OCI-LY7 (cell line): ENCODE measurements around the gene BOD1. TPM values are rescaled to one million over a fixed set of nuclear protein-coding genes. Genes with fewer than 3 reads are reported as not detected.

Source experiments
- BruUV-seq: library from RNA; stranded (reverse); fragments of 400-500 nt; replicated peaks from 2 replicates; lab custom pipeline; 2021; lab: Mats Ljungman, UMichigan
- CTCF ChIA-PET: fragments of 300-600 bp; sonication (Branson Sonifier 250); formaldehyde crosslinking; loops from one replicate; lab custom pipeline; 2022; ENCODE audit warnings: antibody characterized with exemption; ENCODE audit not compliant: unreplicated experiment; lab: Charles Lee
- POLR2A ChIA-PET: fragments of 300-600 bp; sonication (Branson Sonifier 250); formaldehyde crosslinking; loops from one replicate; lab custom pipeline; 2022; ENCODE audit warnings: antibody characterized with exemption; lab: Charles Lee
- DNase-seq: peaks from one replicate; pipeline ENCODE4 v3.0.0-alpha.2; 2015; ENCODE audit warnings: low spot score
- H2AFZ ChIP-seq: fragments of 200-600 bp; sonication (generic), shearing (Covaris generic); 2 replicates; pipeline ENCODE4 v1.6.1; 2014; ENCODE audit warnings: mild to moderate bottlenecking, antibody characterized with exemption, low read length, moderate library complexity
- H3K27ac ChIP-seq: fragments of 200-600 bp; sonication (generic); 2 replicates; pipeline ENCODE4 v1.5.1; 2014; ENCODE audit warnings: mixed run types, low read depth, mild to moderate bottlenecking, moderate library complexity, low read length, inconsistent platforms; ENCODE audit not compliant: poor library complexity, severe bottlenecking
- H3K36me3 ChIP-seq: fragments of 200-600 bp; sonication (generic); 2 replicates; pipeline ENCODE4 v1.6.1; 2014; ENCODE audit warnings: mild to moderate bottlenecking, antibody characterized with exemption, low read length, moderate library complexity, mixed read lengths; ENCODE audit not compliant: insufficient read depth
- H3K4me1 ChIP-seq: fragments of 200-600 bp; sonication (generic); 2 replicates; pipeline ENCODE4 v1.5.1; 2014; ENCODE audit warnings: mild to moderate bottlenecking, low read length; ENCODE audit not compliant: insufficient read depth, poor library complexity, severe bottlenecking
- H3K4me2 ChIP-seq: fragments of 200-600 bp; sonication (generic); 2 replicates; pipeline ENCODE4 v1.6.1; 2014; ENCODE audit warnings: mild to moderate bottlenecking, low read length
- H3K4me3 ChIP-seq: fragments of 200-600 bp; sonication (generic); 2 replicates; pipeline ENCODE4 v1.5.1; 2014; ENCODE audit warnings: mild to moderate bottlenecking, low read depth, low read length; ENCODE audit not compliant: poor library complexity, severe bottlenecking
- H3K79me2 ChIP-seq: fragments of 200-600 bp; sonication (generic); 2 replicates; pipeline ENCODE4 v1.6.1; 2016; ENCODE audit warnings: low read depth, mild to moderate bottlenecking, low read length, moderate library complexity, mixed read lengths; ENCODE audit not compliant: insufficient read depth
- H3K9me2 ChIP-seq: fragments of 200-600 bp; sonication (generic); 2 replicates; pipeline ENCODE4 v1.6.1; 2016; ENCODE audit warnings: mild to moderate bottlenecking, low read length, mixed read lengths; ENCODE audit not compliant: insufficient read depth
- H3K9me3 ChIP-seq: fragments of 200-600 bp; sonication (generic); 2 replicates; pipeline ENCODE4 v1.6.1; 2014; ENCODE audit warnings: mild to moderate bottlenecking, mixed run types, low read length, mixed read lengths
- H4K20me1 ChIP-seq: fragments of 200-600 bp; sonication (generic); 2 replicates; pipeline ENCODE4 v1.6.1; 2014; ENCODE audit warnings: mild to moderate bottlenecking, antibody characterized with exemption, low read length, moderate library complexity, mixed read lengths; ENCODE audit not compliant: insufficient read depth
- EZH2phosphoT487 ChIP-seq: fragments of 200-600 bp; sonication (generic); IDR thresholded peaks from 2 replicates; pipeline ENCODE4 v1.6.1; 2018; ENCODE audit warnings: low read depth, borderline replicate concordance, mild to moderate bottlenecking, mixed run types, antibody characterized with exemption, low read length, moderate library complexity, mixed read lengths
- intact Hi-C: fragments of 100-400 bp; cut with micrococcal nuclease; formaldehyde crosslinking; loops from one replicate; pipeline ENCODE4 v1.10.0; 2022; ENCODE audit not compliant: unreplicated experiment
- total RNA-seq, 2 experiments: library from RNA; depleted of rRNA in 1 of 2; stranded (reverse); fragments of >200 nt in 1 of 2; shearing (Covaris generic) in 1 of 2; gene quantifications; 2 replicates each; pipeline ENCODE4 v1.2.3, GENCODE V29; 2014 to 2022
- TF ChIP-seq, protein P1 (sequence below): fragments of 200-600 bp; sonication (generic); conservative IDR thresholded peaks from 2 replicates; pipeline ENCODE4 v1.5.1; 2014; ENCODE audit warnings: mild to moderate bottlenecking, antibody characterized with exemption, low read length, moderate library complexity, mixed read lengths

The BOD1 gene
- total RNA-seq, 2 experiments from 2014 or later, result 38.8 to 54.3 TPM

DNA sequence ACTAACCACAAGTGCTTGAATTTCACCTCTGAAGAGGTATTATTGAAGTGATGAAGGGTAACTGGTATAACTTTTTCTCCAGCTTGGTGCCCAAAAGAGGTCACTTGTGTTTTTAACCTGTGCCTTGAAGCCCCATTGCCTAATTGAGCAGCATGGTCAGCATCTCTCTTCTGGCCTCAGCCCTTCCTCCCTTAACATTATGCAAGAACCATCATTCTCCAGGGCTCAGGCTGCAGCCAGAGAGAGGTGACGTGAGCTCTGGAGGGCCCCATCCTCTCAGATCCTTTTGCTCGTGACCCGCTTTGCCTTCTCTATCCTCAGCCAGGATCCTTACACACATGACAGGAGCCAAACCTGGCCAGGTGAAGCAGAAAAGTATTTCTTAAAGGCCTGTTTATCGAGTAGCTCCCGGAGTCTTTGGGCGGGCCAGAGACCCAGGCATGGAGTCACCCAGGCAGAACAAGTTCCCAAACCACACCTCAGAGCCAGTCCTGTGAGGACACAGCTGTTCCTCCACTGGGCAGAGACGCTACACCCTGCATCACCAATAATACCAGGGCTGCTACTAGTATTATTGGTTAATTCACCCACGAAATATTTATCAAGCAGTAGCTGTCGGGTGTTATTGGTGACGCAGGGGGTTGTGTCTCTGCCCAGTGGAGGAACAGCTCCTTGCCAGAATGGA, 29.6 kb upstream of the BOD1 start:
- DNase-seq, result no peak
- Histone ChIP-seq H3K4me3 (no peak overlapping the region), H3K36me3 (no peaks in the 10 kb centered on the region), H2AFZ (no peak overlapping the region; the same call in 1 of the 2 replicates), H3K9me3 (no peaks in the 10 kb centered on the region), H3K79me2 (no peaks in the 10 kb centered on the region), H3K4me2 (no peak overlapping the region), H3K27ac (no peak overlapping the region), H3K9me2 (no peaks in the 10 kb centered on the region), H4K20me1 (no peaks in the 10 kb centered on the region), H3K4me1 (peaks cover 47% of the 10 kb centered on the region)
- intact Hi-C loops, result no loop called here
- ChIA-PET CTCF (interaction anchor here (1.0 kb wide), 1 partner anchor 8 kb away, joined by 4 read pairs; no protein-coding TSS in a partner anchor), POLR2A (interaction anchor here (0.6 to 2.3 kb wide), 7 partner anchors 11 to 140 kb away, joined by 3 to 8 read pairs (median 3); no protein-coding TSS in a partner anchor)
- BruUV-seq, result no TSS peak
- no peak for TF ChIP-seq EZH2phosphoT487
- TF ChIP-seq, protein P1, sequence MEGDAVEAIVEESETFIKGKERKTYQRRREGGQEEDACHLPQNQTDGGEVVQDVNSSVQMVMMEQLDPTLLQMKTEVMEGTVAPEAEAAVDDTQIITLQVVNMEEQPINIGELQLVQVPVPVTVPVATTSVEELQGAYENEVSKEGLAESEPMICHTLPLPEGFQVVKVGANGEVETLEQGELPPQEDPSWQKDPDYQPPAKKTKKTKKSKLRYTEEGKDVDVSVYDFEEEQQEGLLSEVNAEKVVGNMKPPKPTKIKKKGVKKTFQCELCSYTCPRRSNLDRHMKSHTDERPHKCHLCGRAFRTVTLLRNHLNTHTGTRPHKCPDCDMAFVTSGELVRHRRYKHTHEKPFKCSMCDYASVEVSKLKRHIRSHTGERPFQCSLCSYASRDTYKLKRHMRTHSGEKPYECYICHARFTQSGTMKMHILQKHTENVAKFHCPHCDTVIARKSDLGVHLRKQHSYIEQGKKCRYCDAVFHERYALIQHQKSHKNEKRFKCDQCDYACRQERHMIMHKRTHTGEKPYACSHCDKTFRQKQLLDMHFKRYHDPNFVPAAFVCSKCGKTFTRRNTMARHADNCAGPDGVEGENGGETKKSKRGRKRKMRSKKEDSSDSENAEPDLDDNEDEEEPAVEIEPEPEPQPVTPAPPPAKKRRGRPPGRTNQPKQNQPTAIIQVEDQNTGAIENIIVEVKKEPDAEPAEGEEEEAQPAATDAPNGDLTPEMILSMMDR, result no peak

DNA sequence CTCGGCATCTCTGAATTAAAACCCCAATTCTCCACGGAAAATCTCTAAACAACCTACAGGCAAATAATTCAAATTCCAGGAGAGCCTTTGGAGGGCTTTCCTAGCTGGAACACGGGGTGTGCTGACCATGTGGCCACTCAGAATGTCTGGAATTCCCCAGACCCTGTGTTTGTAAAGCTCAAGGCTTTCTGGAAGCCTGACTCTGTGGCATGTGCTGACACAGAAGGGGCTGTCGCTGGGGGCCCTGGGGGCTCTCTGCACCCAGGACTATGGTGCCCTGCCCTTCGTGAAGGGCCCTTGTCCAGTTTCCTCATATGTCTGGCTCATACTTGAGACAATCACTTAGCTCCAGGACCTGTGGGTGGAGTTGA, 29.0 kb upstream of the BOD1 start:
- no peak overlapping the region for H3K27ac ChIP-seq
- no peak for DNase-seq
- H2AFZ ChIP-seq, result peak overlapping the region; percentile 76; the same call in 1 of the 2 replicates
- no peaks in the 10 kb centered on the region for H4K20me1 ChIP-seq
- H3K9me3 ChIP-seq, result no peaks in the 10 kb centered on the region
- H3K79me2 ChIP-seq, result no peaks in the 10 kb centered on the region
- ChIA-PET POLR2A (interaction anchor here (0.7 to 2.3 kb wide), 6 partner anchors 10 to 140 kb away, joined by 3 to 8 read pairs (median 3); no protein-coding TSS in a partner anchor), CTCF (interaction anchor here (1.0 kb wide), 1 partner anchor 9 kb away, joined by 4 read pairs; no protein-coding TSS in a partner anchor)
- no peaks in the 10 kb centered on the region for H3K9me2 ChIP-seq
- H3K4me1 ChIP-seq, result peaks cover 54% of the 10 kb centered on the region
- peak overlapping the region; percentile 63 for H3K4me2 ChIP-seq
- H3K4me3 ChIP-seq, result no peak overlapping the region
- H3K36me3 ChIP-seq, result no peaks in the 10 kb centered on the region
- no TSS peak for BruUV-seq
- TF ChIP-seq EZH2phosphoT487, result no peak
- TF ChIP-seq, protein P1, result no peak
- intact Hi-C loops, result no loop called here
